Kidney epithelial cell (primary cell): ENCODE results near the gene FAM120A. TPM values are rescaled to one million over a fixed set of nuclear protein-coding genes. Genes with fewer than 3 reads are reported as not detected.

Experiments
- DNase-seq: peaks from one replicate; pipeline ENCODE4 v3.0.0-alpha.2; 2010; ENCODE audit warnings: low read depth
- H3K27me3 ChIP-seq: 2 replicates; pipeline ENCODE4 v1.6.0; 2011; ENCODE audit warnings: low read length; ENCODE audit not compliant: control insufficient read depth, insufficient read depth
- H3K36me3 ChIP-seq: 2 replicates; pipeline ENCODE4 v1.5.1; 2011; ENCODE audit warnings: low read length; ENCODE audit not compliant: control insufficient read depth, insufficient read depth
- H3K4me3 ChIP-seq: 2 replicates; pipeline ENCODE4 v1.5.1; 2011; ENCODE audit warnings: low read depth, mild to moderate bottlenecking, control low read depth, low read length
- total RNA-seq: library from RNA; depleted of rRNA; stranded (reverse); fragments of >200 nt; gene quantifications from 2 replicates; pipeline ENCODE4 v1.2.3, GENCODE V29; 2015
- TF ChIP-seq, protein P1 (sequence below): IDR thresholded peaks from 2 replicates; pipeline ENCODE4 v1.5.1; 2011; ENCODE audit warnings: mild to moderate bottlenecking, moderate library complexity, low read length, control low read depth, inconsistent platforms; ENCODE audit not compliant: insufficient read depth, poor library complexity, severe bottlenecking

The FAM120A gene
- total RNA-seq, 1 donor from 2014 or later, result 59.0 TPM

DNA sequence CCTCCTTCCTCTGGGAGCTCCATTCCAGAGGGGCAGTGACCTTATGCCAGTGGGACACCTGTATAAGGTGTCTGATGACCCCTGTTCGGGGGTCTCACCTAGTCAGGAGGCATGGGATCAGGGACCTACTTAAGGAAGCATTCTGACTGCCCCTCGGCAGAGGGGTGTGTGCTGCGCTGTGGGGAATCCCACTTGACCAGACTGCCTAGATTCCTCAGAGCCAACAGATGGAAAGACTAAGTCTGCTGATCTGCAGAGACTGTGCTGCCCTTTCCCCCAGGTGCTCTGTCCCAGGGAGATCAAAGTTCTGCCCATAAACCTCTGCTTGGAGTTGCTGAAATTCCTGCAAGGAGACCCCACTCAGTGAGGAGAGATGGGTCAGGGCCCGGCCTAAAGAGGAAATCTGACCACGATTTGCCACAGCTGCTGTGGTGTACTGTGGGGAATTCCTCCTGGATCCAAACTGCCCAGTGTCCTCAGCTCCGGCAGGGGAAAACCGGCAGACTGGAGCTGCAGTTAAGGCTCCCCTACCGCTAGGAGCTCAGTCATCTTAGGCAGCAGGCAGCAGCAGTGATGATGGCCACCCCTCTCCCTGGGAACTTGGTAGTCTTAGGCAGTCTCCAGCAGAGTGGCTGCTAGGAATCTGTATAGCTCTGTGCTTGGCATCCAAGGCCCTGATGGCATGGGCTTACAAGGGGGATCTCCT, 34.8 kb upstream of the FAM120A start:
- H3K27me3 ChIP-seq, result no peaks in the 10 kb centered on the region
- DNase-seq, result no peak
- H3K36me3 ChIP-seq, result no peaks in the 10 kb centered on the region
- TF ChIP-seq, protein P1, sequence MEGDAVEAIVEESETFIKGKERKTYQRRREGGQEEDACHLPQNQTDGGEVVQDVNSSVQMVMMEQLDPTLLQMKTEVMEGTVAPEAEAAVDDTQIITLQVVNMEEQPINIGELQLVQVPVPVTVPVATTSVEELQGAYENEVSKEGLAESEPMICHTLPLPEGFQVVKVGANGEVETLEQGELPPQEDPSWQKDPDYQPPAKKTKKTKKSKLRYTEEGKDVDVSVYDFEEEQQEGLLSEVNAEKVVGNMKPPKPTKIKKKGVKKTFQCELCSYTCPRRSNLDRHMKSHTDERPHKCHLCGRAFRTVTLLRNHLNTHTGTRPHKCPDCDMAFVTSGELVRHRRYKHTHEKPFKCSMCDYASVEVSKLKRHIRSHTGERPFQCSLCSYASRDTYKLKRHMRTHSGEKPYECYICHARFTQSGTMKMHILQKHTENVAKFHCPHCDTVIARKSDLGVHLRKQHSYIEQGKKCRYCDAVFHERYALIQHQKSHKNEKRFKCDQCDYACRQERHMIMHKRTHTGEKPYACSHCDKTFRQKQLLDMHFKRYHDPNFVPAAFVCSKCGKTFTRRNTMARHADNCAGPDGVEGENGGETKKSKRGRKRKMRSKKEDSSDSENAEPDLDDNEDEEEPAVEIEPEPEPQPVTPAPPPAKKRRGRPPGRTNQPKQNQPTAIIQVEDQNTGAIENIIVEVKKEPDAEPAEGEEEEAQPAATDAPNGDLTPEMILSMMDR, result no peak
- no peak overlapping the region for H3K4me3 ChIP-seq

DNA sequence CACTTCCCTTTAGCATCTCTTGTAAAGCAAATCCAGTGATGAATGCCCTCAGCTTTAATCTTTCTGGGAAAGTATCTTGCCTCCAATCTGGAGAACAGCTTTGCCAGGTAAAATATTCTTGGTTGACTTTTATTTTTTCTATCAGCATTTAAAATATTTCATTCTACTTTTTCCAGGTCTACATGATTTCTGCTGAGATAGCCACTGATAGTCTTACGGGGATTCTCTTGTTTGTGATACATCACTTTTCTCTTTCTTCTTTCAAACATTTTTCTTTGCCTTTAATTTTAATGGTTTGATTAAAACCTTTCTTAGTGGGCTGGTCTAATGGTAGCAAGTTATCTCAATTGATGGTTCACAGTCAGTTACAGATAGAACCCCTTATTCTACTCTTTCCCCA, 33.9 kb upstream of the FAM120A start:
- no peaks in the 10 kb centered on the region for H3K27me3 ChIP-seq
- H3K4me3 ChIP-seq, result no peak overlapping the region
- TF ChIP-seq, protein P1, result no peak
- no peaks in the 10 kb centered on the region for H3K36me3 ChIP-seq
- DNase-seq, result no peak

DNA sequence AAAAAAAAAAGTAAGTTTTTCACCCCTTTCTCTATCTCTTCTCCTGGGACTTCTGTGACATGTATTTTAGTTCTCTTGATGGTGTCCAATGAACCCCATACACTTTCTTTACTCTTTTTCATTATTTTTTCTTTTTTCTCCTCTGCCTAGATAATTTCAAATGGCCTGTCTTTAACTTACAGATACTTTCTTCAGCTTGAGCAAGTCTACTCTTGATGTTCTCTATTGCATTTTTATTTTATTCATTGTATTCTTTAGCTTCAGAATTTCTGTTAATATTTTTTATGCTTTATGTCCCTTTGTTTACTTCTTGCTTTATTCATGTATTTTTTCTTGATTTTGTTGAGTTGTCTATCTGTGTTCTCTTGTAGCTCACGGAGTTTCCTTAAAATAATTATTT, 32.5 kb upstream of the FAM120A start:
- Histone ChIP-seq H3K4me3 (no peak overlapping the region), H3K36me3 (no peaks in the 10 kb centered on the region), H3K27me3 (no peaks in the 10 kb centered on the region)
- no peak for DNase-seq
- TF ChIP-seq, protein P1, result no peak

DNA sequence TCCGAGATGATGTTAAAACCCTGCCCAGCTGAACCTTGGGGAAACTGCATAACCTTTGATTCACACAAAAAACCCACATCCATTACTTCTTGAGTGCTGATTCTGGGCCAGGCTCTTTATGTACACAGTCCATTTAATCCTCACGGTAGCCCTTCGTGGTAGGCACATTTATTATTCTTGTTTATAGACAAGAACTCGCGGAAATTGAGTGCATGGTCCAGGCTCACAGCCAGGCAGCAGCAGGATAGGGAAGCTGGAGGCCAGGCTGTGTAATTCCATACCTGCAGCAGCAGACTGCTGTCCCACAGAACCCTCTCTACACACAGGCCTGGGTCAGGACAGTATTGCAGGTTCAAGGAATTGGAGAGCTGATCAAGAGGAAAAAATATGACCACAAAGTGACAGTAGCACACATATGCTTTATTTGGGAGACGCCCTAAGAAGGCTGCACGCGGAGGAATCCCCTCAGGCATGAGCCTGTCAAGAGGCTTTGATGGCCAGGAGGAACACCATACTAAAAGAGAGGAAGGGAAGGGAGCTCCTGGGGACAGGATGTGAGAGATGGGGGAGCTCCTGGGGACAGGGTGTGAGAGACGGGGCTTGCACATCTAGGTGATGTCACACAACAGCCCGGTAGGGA, 28.4 kb upstream of the FAM120A start:
- TF ChIP-seq, protein P1, result no peak
- Histone ChIP-seq H3K27me3 (no peaks in the 10 kb centered on the region), H3K4me3 (no peak overlapping the region), H3K36me3 (no peaks in the 10 kb centered on the region)
- DNase-seq, result no peak

DNA sequence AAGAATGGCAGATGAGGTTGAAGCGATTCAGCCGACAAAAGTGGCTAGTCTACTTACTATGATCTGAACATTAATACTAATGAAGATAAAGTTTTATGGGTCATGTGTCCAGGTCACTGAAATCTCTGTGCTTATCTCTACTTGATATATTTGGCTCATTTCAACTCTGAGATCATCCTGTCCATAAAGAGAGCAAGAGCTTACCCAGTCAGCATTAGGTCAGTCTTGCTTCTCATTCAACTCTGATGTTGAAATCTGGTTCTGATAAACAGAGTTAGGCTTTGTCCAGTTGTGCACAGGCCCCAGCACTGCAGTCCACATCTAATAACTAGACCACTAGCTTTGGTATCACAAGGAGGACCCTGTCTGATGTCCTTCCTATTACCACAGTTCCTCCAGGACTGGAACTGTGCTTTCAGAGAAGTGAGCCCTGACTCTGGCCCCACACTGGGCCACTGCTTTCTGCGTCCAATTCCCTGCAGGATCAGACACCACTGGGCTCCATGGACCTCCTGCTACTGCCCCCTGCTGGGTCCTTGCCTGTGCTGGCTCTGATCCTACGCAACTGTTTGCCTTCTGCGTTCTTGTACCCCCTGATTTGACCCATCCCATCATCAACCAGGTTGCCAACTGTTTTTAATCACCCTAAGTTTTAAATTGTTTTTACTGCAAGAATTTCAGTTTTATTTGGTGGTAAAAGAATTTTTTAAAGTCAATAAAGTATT, 23.7 kb upstream of the FAM120A start:
- Histone ChIP-seq H3K4me3 (no peak overlapping the region), H3K27me3 (no peaks in the 10 kb centered on the region), H3K36me3 (no peaks in the 10 kb centered on the region)
- no peak for DNase-seq
- TF ChIP-seq, protein P1, result peak; percentile 11
